Upper lobe of left lung (tissue), 6 donors: ENCODE measurements around the gene BPIFA3. TPM values are rescaled to one million over a fixed set of nuclear protein-coding genes. Genes with fewer than 3 reads are reported as not detected.

Experiments
- ATAC-seq, 2 donors: fragments of 200-7000 bp; cut with Tn5 transposase; one replicate each; pipeline ENCODE4 v1.9.1; 2022; ENCODE audit warnings: mild to moderate bottlenecking in 2 of 2, moderate library complexity in 2 of 2; ENCODE audit not compliant: low FRiP score in 2 of 2
- DNase-seq, 2 donors: peaks; one replicate each; pipeline ENCODE4 v3.0.0-alpha.2; 2019 to 2020
- H3K27ac ChIP-seq, 4 donors: fragments of 200-600 bp; sonication (generic); one replicate each; pipeline ENCODE4 v1.5.1; 2016 to 2019
- H3K27me3 ChIP-seq, 4 donors: fragments of 200-600 bp; sonication (generic); one replicate each; pipeline ENCODE4 v1.5.1; 2017 to 2019
- H3K36me3 ChIP-seq, 4 donors: fragments of 200-600 bp; sonication (generic); one replicate each; pipeline ENCODE4 v1.5.1; 2016 to 2019
- H3K4me1 ChIP-seq, 4 donors: fragments of 200-600 bp; sonication (generic); one replicate each; pipeline ENCODE4 v1.5.1; 2018 to 2019
- H3K4me3 ChIP-seq, 4 donors: fragments of 200-600 bp; sonication (generic); one replicate each; pipeline ENCODE4 v1.5.1; 2017 to 2019; ENCODE audit warnings: mild to moderate bottlenecking in 2 of 4, moderate library complexity in 1 of 4
- H3K9me3 ChIP-seq, 4 donors: fragments of 200-600 bp; sonication (generic); one replicate each; pipeline ENCODE4 v1.5.1; 2018 to 2019
- CTCF ChIP-seq, 6 experiments: fragments of 450-650 bp in 4 of 6; fragments of 200-600 bp in 2 of 6; sonication (generic) in 2 of 6; IDR thresholded peaks; one replicate each; pipeline ENCODE4 v1.5.1; 2016 to 2019; ENCODE audit warnings: antibody characterized with exemption in 6 of 6
- EP300 ChIP-seq, 4 donors: sonication (generic); formaldehyde crosslinking; IDR thresholded peaks; one replicate each; pipeline ENCODE4 v1.5.1; 2017; ENCODE audit warnings: antibody characterized with exemption in 4 of 4, control low read depth in 2 of 4
- POLR2A ChIP-seq, 4 donors: fragments of 450-650 bp; IDR thresholded peaks; one replicate each; pipeline ENCODE4 v1.5.1; 2016 to 2017; ENCODE audit warnings: antibody characterized with exemption in 4 of 4, mild to moderate bottlenecking in 2 of 4
- POLR2AphosphoS5 ChIP-seq, 2 donors: sonication (generic); formaldehyde crosslinking; IDR thresholded peaks; one replicate each; pipeline ENCODE4 v1.5.1; 2017; ENCODE audit warnings: antibody characterized with exemption in 2 of 2
- WGBS, 2 donors: methylation state at CpG; one replicate each; pipeline ENCODE4 v1.1.5; 2017 to 2018; 5-methylcytosine and 5-hydroxymethylcytosine counted together
- total RNA-seq, 6 donors: library from RNA; depleted of rRNA in 4 of 6; stranded (reverse); fragments of >200 nt in 4 of 6; gene quantifications; one replicate each; pipeline versions ENCODE4 v1.1.0 to v1.2.1, GENCODE V29; 2016 to 2021
- donor health status: DM: no; HTN: no; CAD: no; lungs with moderate emphysema.
- donor health status: DM: no; HTN: yes; CAD: no; lungs with severe emphysema.

The BPIFA3 gene
- total RNA-seq, 6 donors from 2014 or later: not detected

GRCh38 chr20:33249456-33249855 lies 32.3 kb downstream of the BPIFA3 start:
- DNase-seq: no peak
- Histone ChIP-seq H3K27ac (no peak overlapping the region), H3K4me3 (no peak overlapping the region), H3K4me1 (no peaks in the 10 kb centered on the region), H3K9me3 (no peaks in the 10 kb centered on the region), H3K36me3 (no peaks in the 10 kb centered on the region), H3K27me3 (no peaks in the 10 kb centered on the region)
- no peak for TF ChIP-seq POLR2A (IDR thresholded peaks at IDR 0.05)
- no peak for TF ChIP-seq POLR2AphosphoS5 (IDR thresholded peaks at IDR 0.05)
- no peak for TF ChIP-seq CTCF (IDR thresholded peaks at IDR 0.05)
- no peak for TF ChIP-seq EP300 (IDR thresholded peaks at IDR 0.05)
- ATAC-seq: no peak
- 91 to 94% methylated on average over 1 of the region's 1 CpG for WGBS, 2 donors

- Histone ChIP-seq H3K36me3 (no peaks in the 10 kb centered on the region), H3K4me3 (no peak overlapping the region), H3K27ac (no peak overlapping the region), H3K4me1 (no peaks in the 10 kb centered on the region), H3K27me3 (no peaks in the 10 kb centered on the region), H3K9me3 (no peaks in the 10 kb centered on the region)
- WGBS, 2 donors: 36 to 51% methylated on average over 2 of the region's 2 CpGs
- no peak for TF ChIP-seq CTCF (IDR thresholded peaks at IDR 0.05)
- no peak for TF ChIP-seq POLR2AphosphoS5 (IDR thresholded peaks at IDR 0.05)
- no peak for TF ChIP-seq POLR2A (IDR thresholded peaks at IDR 0.05)
- TF ChIP-seq EP300 (IDR thresholded peaks at IDR 0.05): no peak
- ATAC-seq (no peak), DNase-seq (no peak)
Observed at GRCh38 chr20:33250666-33251065, 33.5 kb downstream of the BPIFA3 start.

- no peak overlapping the region for H3K4me3 ChIP-seq
- ATAC-seq (no peak), DNase-seq (no peak)
- H3K9me3 ChIP-seq: no peaks in the 10 kb centered on the region
- no peak overlapping the region for H3K27ac ChIP-seq
- 61 to 68% methylated on average over 3 of the region's 3 CpGs for WGBS, 2 donors
- H3K4me1 ChIP-seq: no peaks in the 10 kb centered on the region
- H3K36me3 ChIP-seq: no peaks in the 10 kb centered on the region
- no peaks in the 10 kb centered on the region for H3K27me3 ChIP-seq
- TF ChIP-seq EP300 (IDR thresholded peaks at IDR 0.05): no peak
- TF ChIP-seq CTCF (IDR thresholded peaks at IDR 0.05): no peak
- no peak for TF ChIP-seq POLR2A (IDR thresholded peaks at IDR 0.05)
- no peak for TF ChIP-seq POLR2AphosphoS5 (IDR thresholded peaks at IDR 0.05)
Observed at GRCh38 chr20:33251496-33251895, 34.3 kb downstream of the BPIFA3 start.

GRCh38 chr20:33252460-33252859 lies 35.3 kb downstream of the BPIFA3 start:
- Histone ChIP-seq H3K4me1 (no peaks in the 10 kb centered on the region), H3K9me3 (no peaks in the 10 kb centered on the region), H3K36me3 (no peaks in the 10 kb centered on the region), H3K27me3 (no peaks in the 10 kb centered on the region), H3K27ac (no peak overlapping the region), H3K4me3 (no peak overlapping the region)
- 71 to 76% methylated on average over 3 of the region's 3 CpGs for WGBS, 2 donors
- DNase-seq (no peak), ATAC-seq (no peak)
- TF ChIP-seq CTCF (IDR thresholded peaks at IDR 0.05) (no peak), POLR2AphosphoS5 (IDR thresholded peaks at IDR 0.05) (no peak), POLR2A (IDR thresholded peaks at IDR 0.05) (no peak), EP300 (IDR thresholded peaks at IDR 0.05) (no peak)

- Histone ChIP-seq H3K4me3 (no peak overlapping the region), H3K27me3 (no peaks in the 10 kb centered on the region), H3K36me3 (no peaks in the 10 kb centered on the region), H3K27ac (no peak overlapping the region), H3K4me1 (no peaks in the 10 kb centered on the region), H3K9me3 (no peaks in the 10 kb centered on the region)
- ATAC-seq (no peak), DNase-seq (no peak)
- 67 to 68% methylated on average over 2 of the region's 2 CpGs for WGBS, 2 donors
- TF ChIP-seq EP300 (IDR thresholded peaks at IDR 0.05) (no peak), POLR2A (IDR thresholded peaks at IDR 0.05) (no peak), POLR2AphosphoS5 (IDR thresholded peaks at IDR 0.05) (no peak), CTCF (IDR thresholded peaks at IDR 0.05) (no peak)
Observed at GRCh38 chr20:33255005-33255404, 37.9 kb downstream of the BPIFA3 start.
